Fibroblast of peridontal ligament (primary cell): ENCODE data around the gene PADI1.

Source experiments
- DNase-seq: peaks from one replicate; pipeline ENCODE4 v3.0.0-alpha.2; 2010; ENCODE audit errors: extremely low read depth

The PADI1 gene, protein sequence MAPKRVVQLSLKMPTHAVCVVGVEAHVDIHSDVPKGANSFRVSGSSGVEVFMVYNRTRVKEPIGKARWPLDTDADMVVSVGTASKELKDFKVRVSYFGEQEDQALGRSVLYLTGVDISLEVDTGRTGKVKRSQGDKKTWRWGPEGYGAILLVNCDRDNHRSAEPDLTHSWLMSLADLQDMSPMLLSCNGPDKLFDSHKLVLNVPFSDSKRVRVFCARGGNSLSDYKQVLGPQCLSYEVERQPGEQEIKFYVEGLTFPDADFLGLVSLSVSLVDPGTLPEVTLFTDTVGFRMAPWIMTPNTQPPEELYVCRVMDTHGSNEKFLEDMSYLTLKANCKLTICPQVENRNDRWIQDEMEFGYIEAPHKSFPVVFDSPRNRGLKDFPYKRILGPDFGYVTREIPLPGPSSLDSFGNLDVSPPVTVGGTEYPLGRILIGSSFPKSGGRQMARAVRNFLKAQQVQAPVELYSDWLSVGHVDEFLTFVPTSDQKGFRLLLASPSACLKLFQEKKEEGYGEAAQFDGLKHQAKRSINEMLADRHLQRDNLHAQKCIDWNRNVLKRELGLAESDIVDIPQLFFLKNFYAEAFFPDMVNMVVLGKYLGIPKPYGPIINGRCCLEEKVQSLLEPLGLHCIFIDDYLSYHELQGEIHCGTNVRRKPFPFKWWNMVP

DNA sequence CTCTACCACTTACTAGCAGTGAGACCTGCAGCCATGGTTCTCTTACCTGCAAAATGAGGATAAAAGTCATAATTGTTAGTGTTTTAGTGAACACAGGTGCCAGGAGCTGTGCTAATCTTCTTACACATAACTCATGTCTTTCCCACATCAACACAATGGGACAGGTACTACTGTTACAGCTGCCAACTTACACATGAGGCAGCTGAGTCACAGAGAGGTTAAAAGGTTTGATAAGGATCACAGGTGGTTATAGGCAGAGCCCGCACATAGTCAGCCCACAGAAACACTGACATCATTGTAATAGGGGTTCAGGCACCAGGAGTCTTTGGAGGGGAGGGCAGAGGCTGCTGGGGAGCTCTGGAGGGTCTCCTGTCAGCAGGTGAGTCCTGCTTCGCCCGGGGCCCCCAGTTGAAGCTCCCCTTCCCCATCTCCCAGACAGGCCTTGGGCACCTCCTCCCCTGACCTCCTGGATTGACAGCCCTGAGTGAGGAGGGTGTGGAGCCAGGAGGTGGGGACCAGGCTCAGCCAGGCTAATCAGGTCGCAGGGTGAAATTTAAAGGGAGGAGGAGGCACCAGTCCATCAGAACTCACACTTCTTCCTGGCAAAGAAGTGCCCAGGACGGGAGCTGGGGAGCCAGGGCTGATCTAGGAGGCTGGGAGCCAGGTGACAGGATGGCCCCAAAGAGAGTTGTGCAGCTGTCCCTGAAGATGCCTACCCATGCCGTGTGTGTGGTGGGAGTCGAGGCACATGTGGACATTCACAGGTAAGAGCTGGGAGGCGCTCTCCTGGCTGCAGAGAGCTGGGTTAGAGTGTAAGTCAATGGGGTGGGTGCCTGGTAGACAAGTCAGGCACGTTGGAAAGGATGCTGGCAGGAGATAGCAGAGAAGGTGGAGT is at the start of gene PADI1:
Gene PADI1 (plus strand): TSS at position 583 of the 895 bp plus-strand sequence. CDS start 90 bp downstream, at position 673.
- no peak for DNase-seq

GRCh38 chr1:17155257-17155920 is 49.5 kb upstream of the PADI1 start:
- DNase-seq = no peak

DNA sequence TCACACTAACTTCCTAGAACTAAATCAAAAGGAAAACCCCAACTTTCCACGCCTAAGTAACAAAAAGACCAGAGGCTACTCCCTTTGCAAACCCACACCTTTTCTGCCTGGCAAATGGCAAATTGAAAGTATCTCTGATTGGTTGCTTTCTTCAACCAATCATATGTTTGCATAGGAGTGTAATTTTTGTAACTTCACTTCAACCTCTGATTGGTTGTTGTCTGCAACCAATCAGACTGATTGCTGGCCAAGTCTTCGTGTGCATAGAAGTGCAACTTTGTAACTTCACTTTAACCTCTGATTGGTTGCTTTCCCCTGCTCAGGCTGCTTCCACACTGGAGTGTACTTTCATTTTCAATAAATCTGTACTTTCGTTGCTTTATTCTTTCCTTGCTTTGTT is 48.8 kb upstream of the PADI1 start:
- peak; percentile 77 for DNase-seq

GRCh38 chr1:17158961-17159360 is 46.0 kb upstream of the PADI1 start:
- DNase-seq = no peak

DNA sequence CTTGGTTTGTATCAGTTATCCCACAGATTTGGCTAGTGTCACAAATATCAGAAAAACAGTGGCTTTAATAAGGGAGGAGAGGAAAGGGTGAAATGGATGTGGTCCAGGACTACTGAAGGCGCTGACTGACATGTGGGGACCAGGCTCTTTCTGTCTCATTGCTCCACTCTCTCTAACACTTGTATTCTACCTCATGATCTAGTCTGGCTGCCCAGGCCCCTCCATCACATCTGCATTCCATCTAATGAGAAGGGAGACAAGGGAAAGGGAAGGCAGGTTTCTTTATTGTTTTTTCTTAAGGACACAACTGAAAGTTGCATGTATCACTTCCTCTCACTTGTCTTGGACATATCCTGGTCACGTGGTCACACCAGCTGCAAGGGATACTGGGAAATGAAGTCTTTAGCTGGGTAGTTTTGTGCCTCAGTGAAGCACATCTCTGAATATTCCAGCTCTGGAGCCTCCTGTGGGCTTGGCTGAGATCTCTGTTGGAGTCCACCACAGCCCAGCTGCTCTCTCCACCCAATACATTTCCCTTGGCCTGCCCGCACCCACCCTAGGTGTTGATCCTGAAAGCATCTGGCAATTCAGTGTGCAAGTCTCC is 43.7 kb upstream of the PADI1 start:
- DNase-seq = no peak

- DNase-seq = no peak
Measured at GRCh38 chr1:17161926-17162800, 42.8 kb upstream of the PADI1 start.

DNA sequence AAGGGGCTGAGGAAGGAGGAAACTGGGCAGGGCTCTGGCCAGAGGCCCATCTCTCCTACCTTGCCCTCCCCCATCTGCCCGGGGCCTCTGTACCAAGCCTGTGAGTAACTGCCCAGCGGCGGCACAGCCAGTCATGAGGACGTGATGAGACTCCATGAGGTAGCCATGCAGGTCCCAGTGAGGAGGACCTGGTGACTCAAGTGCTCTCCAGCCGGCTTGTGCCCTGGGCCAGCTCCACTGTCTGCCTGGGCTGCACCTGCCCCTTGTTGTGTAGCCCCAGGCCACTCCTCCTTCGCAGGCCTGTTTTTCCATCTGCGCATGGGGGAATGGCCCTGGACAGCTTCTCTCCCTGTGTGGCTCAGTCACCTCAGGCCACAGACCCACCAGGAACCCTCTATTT is 42.0 kb upstream of the PADI1 start:
- no peak for DNase-seq

- DNase-seq = no peak
Measured at GRCh38 chr1:17163371-17163770, 41.6 kb upstream of the PADI1 start.

DNA sequence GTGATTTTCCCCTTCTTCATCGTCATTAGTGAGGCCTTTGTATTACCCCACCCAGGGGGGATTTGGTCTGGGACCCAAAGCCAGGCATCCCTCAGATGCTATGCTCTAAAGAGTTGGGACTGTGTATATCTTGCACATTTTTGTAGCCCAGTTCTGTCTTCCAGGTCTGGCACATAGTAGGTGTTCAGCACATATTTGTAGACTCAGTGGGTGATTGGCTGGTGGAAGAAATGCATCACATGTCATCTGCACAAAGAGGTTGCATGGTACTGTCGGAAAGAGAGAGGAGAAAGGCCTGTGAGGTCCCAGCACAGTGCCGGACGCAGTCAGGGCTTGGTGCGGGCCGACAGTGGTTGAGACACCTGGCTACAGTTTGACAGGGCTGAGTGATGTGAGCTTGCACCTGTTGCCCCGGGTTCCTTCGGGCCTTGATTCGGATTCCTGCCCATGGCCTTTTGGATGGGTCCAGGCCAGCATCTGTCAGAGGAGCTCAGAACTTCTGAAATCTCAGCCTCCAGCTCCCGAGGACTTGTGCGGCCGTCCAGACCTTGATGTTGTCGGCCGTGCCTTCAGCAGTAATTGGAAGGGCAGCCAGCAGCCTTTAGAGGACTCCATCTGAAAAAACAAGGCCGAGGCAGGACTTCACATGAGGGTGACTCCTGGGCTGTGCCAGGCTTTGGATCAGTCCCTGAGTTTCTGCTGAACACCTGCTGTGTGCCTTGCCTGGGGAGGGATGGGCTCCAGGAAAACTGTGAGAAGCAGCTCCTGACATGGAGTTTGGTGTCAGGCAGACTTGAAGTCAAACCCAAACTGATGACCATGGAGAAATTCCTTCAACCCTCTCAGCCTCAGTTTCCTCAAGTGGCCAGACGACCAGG is 40.9 kb upstream of the PADI1 start:
- no peak for DNase-seq

DNA sequence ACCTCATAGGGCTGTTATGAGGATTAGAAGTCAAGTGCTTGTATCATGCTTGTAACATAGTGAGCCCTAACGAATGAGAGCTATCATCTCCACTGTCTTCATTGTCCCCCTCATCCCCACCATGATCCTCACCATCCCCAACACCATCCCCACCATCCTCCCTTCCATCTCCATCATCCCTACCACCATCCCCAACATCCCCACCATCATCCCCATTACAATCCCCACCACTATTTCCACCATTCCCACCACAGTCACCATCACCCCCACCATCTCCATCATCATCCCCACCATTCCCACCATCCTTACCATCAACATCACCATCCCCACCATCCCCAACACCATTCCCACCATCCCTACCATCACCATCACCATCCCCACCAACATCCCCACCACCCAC is 39.1 kb upstream of the PADI1 start:
- no peak for DNase-seq

GRCh38 chr1:17167041-17167785 is 37.7 kb upstream of the PADI1 start:
- no peak for DNase-seq

- DNase-seq = no peak
Measured at GRCh38 chr1:17167786-17168090, 37.2 kb upstream of the PADI1 start.

- peak; percentile 83 for DNase-seq
Measured at GRCh38 chr1:17168091-17168876, 36.6 kb upstream of the PADI1 start.

GRCh38 chr1:17170571-17170970 is 34.4 kb upstream of the PADI1 start:
- DNase-seq = peak; percentile 75

GRCh38 chr1:17173217-17173616 is 31.7 kb upstream of the PADI1 start:
- no peak for DNase-seq

DNA sequence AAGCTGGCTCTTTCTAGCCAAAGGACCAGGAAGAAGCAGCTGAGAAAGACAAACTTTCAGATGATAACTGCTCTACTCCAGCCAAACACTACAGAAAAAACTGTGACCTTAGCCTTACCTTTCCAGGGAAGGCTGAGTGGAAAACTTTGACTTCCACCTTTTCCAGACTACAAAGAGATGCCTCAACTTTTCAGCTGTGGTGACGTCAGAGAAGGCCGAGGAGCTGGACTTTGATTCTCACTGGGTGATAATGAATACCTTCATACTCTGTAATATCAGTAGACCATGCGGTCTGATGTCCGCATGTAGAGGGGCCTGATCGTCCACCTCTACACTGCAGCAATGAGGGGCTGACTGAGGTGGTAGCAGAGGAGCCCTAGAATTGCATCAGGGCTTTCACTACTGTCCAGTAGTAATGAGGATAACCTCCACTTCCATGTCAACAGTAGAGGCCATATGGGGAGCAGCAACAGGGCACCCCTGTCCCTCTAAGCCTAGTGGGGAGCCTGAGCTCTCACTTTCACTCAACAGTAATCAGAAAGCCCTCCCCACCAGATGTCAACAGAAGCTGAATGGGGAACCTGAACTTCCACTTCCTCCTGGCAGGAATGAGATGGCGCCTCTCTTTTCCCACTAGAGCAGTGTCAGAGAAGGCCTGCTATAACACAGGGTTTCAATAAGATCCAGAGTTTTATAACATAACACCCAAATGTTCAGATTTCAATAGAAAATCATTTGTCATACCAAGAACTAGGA is 28.4 kb upstream of the PADI1 start:
- no peak for DNase-seq

DNA sequence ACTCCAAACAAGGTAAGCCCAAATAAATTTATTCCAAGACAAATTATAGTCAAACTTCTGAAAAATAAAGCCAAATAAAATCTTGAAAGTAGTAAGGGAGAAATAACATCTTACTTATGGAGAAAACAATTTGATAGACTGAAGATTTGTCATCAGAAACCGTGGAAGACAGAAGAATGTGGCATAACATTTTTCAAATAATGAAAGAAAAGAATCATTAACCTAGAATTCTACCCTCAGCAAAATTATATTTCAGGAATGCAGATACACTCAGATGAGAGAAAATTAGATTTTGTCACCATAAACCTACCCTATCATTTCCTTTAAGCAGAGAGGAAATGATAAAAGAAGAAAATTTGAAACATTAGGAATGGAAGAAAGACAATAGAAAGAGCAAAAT is 27.3 kb upstream of the PADI1 start:
- DNase-seq = no peak
